KBM-7 (cell line): Measurements from ENCODE around the gene ZWILCH.

Experiments
- DNase-seq: peaks from one replicate; pipeline ENCODE4 v3.0.0-alpha.2; 2015
- in situ Hi-C: fragments of 300-500 bp; cut with MboI; formaldehyde crosslinking; loops from 2 replicates; pipeline ENCODE4 v1.14.3; 2020; ENCODE audit warnings: low sequenced_read_pairs, low pct_unique_long_range_greater_than_20kb, mixed read lengths

ZWILCH gene

DNA sequence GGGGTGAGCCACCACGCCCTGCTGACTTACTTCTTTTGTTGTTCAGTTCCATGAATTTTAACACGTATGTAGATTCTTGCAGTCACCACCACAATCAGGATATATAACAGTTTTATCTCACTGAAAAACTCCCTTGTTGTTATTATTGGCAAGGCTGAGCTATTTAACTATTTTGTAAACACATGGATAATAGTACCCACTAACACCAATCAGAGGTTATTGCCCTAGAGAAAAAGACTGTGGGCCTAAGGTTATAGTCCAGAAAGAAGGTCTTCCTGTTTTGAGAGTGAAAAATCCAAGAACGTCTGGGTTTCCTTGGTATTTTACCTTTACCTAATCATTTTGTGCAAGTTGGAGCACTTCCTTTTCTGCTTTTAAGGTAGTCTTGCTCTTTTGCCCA, 9.5 kb downstream of the ZWILCH start:
- in situ Hi-C loops: no loop called here

DNA sequence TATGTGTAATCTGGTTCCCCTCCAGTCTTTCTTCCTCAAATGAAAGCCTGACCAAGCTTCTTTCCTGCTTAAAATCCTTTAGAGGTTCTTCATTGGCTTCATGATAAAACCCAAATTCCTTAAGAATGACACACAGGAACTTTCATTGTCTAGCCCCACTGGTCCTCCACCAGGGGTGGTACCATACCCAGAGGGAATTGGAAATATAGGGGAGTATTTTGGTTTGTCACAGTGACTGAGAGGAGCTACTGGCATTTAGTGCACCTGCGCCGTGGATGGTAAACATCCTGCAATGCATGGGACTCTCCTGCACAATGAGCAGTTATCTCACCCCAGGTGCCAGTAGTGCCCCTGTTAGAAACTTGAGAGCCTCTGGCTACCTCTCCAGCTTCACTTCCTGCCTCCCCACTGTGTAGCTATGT, 10.8 kb downstream of the ZWILCH start:
- in situ Hi-C loops: no loop called here
- DNase-seq: no peak

More for the DNA sequence above, 9.5 kb downstream of the ZWILCH start:
- DNase-seq: no peak

DNA sequence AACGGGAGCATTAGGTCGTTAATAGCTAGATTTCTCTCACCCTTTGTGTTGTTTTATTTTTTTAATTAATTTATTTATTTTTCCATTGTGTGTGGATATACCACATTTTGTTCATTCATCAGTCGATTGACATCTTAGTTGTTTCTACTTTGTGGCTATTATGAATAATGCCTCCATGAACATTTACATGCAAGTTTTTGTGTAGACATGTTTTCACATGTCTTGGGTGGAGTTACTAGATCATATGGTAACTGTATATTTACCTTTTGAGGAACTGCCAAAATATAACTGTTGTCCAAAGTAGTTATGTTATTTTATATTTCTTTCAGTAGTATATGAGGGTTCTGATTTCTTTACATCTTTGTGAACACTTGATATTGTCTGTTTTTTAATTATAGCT, 18.8 kb downstream of the ZWILCH start:
- DNase-seq: no peak
- in situ Hi-C loops: no loop called here

DNA sequence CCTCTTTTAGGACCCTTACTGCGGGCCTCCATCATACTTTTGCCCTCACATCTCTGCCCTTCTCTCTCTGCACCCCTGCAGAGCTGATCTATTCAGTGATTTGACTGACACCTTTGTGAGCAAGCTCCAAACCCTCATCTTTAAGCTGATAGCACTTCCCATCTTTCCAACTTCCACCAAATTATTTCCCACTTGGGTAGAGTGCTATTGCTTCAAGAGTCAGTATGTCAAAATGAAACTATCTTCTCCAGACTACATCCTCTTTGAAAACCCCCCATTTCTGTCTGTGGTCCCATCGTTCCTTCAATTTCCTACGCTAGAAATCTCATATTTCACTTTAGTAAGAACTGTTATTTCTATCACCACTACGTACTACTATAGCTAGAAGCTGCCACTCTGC, 19.7 kb downstream of the ZWILCH start:
- no peak for DNase-seq
- in situ Hi-C loops: no loop called here

DNA sequence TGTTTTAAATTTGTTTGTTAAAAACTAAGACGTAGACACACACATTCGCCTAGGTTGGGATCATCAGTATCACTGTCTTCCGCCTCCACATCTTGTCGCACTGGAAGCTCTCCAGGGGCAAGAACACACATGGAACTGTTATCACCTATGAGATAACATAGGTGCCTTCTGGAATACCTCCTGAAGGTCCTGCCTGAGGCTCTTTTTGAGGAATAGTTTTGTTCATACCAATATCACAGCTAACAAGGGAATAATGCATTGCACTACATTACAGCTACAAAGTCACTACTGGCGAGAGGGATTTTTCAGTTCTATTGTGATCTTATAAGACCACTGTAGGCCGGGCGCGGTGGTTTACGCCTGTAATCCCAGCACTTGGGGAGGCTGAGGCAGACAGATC, 29.9 kb downstream of the ZWILCH start:
- in situ Hi-C loops: no loop called here
- DNase-seq: no peak

DNA sequence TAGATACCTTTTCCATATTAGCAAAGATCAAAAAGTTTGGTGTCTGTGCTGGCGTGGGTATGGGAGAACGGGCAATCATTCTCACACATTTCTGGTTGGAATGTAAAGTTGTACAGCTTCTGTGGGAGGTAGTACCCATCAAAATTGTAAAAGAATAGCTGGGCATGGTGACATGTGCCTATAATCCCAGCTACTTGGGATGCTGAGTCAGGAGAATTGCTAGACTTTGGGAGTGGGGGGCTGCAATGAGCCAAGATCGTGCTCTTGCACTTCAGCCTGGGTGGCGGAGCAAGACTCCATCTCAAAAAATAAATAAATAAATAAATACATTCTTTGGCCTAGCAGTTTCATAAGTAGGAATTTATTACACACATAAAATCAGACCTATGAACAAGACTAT, 37.8 kb downstream of the ZWILCH start:
- in situ Hi-C loops: no loop called here
- no peak for DNase-seq

DNA sequence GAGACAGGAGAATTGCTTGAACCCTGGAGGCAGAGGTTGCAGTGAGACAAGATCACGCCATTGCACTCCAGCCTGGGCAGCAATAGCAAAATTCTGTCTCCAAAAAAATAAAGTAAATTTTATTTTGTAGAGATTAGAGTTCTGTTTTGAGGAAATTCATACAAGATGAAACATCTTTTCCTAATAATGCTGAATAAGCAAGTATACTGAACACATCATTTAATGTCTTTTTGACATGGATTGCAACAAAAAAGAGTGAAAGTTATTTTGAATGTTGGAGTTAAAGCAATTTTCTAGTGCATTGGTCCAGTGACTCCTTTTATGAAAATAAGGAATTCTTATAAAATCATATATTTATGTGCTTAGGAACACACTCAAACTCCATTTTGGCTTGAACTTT, 40.1 kb downstream of the ZWILCH start:
- in situ Hi-C loops: no loop called here
- no peak for DNase-seq

DNA sequence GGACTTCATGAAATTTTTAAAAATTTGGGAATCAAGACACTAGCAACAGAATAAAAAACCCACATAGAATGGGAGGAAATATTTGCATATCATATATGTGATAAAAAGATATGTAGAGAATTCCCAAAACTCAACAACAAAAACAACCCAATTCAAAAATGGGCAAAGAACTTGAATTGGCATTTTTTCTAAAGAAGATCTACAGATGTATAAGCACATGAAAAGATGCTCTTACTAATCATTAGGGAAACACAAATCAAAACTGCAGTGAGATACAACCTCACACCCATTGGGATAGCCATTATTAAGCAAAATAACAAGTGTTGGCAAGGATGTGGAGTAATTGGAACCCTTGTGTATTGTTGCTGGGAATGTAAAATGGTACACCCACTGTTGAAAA, 50.6 kb downstream of the ZWILCH start:
- in situ Hi-C loops: no loop called here
- DNase-seq: no peak

DNA sequence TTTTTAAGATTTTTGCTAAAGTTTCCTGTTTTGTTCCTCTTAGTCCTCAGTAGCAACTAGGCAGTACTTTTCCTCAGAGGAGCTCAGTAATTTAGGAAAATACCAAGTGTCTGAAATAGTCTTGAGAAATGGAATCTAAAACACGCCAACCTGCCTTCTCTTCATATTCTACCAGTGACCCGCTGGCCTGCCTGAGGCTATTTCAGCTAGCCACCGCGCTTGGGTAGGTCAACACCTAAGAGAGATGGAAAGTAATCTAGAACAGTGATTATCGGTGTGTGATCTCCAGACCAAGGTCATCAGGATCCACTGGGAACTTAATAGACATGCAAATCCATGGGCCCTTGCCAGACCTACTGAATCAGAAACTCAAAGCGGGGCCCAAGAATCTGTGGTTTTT, 53.1 kb downstream of the ZWILCH start:
- no peak for DNase-seq
- in situ Hi-C loops: no loop called here

DNA sequence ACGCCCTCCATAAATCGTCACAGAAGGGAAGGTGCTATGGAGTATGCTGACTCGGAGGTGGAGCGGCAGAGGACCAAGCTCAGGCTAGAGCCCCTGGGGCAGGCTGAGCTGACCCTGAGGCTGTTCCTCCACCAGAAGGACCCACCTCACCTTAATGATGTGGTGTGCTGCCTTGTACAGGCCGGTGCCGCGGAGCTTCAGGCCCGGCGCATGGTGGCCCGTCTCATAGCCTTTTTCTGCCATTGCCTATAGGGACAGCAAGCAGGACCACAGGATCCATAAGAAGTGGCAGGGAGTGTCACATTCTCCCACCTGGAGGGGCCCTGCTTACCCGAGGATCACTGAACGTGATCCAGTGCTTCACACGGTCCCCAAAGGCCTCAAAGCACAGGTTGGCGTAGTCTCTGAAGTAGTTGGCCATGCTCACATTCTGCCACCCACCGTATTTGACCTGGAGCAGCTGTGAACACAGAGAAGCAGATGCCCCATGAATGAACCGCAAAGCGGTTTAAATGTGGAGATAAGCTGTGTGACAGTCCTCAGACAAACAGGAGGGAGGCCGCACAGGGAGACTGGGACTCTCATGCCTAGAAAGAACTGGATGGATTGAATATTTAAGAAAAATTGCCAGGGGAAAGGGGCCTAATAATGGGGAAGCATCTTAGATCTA, 55.9 kb downstream of the ZWILCH start:
- DNase-seq: no peak
- in situ Hi-C loops: no loop called here

DNA sequence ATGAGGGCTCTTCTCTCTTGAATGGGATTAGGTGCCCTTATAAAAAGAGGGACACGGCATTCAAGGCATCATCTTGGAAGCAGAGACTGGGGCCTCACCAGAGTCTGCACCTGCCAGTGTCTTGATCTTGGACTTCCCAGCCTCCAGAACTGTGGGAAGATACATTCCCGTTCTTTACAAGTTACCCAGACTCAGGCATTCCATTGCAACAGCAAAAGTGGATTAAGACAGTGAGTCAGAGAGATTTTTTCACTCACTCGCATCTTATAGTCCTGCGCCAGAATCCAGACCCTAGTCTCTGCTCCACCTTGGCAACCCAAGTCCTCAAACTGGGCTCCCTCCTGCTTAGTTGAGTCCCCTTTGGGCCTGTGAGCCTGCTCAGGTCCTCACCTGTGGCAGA, 58.0 kb downstream of the ZWILCH start:
- in situ Hi-C loops: no loop called here
- DNase-seq: no peak

DNA sequence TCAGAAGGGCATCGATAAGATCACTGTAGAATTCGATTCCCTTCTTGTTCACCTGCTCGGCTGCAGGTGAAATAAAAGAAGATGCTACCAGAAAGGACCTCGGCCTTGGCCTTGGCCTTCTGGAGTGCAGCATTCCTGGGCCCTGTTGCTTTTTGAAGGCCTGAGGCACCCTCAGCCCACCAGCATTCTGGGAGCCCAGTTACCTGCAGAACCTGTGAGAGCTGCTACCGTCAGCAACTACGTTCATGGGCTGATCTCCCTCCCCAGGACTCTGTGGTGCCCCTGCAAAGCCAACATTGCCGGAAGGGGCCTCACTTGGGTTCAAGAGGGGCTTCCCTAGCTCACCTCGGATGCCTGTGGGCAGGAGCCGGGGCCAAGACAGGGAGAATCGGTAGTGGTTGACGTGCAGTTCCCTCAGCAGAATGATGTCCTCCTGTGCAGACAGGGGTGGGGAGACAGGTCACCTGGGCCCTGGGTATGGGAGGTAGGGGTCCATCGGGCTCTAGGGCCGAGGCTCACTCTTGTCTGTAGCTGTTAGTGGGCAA, 58.5 kb downstream of the ZWILCH start:
- no peak for DNase-seq
- in situ Hi-C loops: no loop called here

DNA sequence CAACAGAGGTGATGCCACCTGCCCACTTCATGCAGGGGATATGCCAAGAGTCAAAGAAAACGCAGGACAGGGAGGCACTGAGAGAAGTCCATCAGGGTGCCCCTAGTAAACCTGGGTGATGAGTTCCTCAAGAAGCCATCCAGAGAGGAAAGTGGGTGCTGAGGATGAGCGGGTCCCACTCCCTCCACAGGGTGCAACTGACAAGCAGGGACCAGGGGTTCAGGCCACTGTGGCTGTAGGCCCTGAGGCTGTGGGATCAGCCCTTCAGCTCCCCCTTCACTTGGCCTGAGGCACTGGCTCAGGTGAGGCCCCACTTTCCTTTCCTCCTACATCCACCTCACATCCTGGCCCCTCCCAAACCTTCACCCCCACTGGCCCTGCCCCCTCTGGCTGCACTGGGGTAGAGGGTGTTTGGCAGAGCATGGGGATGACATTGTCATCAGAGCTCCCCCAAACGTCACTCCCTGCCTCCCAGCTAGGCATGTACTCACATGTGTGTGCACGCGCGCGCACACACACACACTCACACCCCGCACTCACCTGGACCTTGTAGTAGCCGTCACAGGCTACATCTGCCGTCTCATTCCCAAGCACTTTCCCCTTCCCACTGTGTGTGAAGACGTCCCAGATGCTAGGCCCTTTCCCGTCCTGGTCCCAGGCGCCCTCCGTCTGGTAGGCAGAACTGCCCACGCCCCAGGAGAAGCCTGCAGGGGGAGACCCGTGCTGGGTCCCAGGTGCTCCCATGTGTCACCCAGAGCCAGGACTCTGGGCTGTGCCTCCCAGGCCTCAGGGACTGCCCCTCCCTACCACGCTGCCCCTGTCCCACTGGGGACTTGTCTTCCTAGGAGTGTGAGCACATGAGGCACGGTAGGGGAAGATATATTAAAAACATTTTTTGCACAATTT, 59.3 kb downstream of the ZWILCH start:
- in situ Hi-C loops: no loop called here
- DNase-seq: no peak

DNA sequence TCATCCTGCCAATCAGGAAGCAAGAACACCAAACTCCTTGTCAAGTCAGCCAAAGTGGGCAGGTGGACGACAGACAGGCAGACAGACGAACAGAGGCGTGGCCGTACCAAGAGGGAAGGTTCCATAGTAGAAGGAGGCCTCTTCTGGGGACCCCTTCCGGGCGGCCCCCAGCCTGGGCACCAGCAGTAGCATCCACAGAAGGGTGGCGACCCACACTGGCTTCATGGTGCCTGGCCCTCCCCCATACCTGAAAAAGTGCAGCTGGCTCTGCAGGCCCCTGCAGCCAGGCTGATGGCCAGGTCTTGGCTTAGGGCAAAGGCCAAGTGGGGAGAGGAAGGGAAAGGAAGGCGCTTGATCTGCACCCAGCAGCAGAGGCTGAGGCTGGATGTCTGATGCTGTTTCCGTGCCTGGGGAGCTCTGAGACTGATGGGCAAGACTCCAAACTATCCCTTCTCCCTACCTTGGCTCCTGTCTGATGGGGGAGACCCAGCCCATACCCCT, 60.1 kb downstream of the ZWILCH start:
- in situ Hi-C loops: no loop called here
- no peak for DNase-seq

DNA sequence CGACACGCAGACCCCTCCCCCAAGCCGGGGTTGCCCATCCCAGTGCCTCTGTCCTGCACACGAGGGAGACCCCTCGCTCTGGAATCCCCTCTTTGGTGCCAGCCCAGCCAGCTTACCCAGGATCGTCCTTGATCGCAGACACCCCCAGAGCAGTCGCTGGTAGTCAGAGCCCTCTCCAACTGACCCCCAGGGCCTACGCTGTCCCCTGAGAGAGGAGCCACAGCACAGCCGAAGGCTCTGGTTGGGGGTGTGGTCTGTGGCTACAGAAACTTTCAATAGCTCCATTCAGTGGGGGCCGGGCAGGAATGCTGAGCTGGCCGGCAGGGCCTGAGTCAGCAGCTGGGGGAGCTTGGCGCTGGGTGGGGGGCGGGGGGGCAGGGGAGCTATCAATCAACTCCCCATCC, 60.6 kb downstream of the ZWILCH start, which contains the start of gene LCTL:
Gene LCTL, minus strand, starts transcription at position 258 of the 404 bp plus-strand sequence. CDS start 633 bp downstream, outside the sequence.
- in situ Hi-C loops: no loop called here
- no peak for DNase-seq

DNA sequence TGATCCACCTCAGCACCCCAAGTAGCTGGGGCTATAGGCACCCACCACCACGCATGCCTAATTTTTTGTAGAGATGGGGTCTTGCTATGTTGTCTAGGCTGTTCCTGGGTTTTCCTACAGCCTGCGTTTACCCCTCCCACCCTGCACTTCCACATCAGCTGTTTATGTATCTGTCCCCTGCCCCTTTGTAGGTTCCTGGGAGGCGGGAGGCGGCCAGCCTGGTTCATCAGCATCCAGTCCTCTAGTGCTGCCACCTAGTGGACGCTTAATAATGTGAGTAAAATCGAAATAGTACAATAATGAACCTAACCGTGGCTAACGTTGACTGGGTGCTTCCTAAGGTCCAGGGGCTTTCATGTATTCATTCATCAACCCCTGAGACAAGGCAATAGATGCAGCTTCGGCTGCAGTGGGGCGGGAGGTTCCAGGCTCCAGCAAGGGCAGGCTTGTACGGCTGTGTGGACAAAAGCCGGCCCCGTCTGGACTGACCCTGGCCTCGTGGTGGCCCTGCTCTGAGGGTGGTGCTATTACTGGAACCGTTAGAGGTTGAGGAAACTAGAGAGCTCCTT, 61.9 kb downstream of the ZWILCH start:
- DNase-seq: peak; percentile 85
- in situ Hi-C loops: no loop called here

DNA sequence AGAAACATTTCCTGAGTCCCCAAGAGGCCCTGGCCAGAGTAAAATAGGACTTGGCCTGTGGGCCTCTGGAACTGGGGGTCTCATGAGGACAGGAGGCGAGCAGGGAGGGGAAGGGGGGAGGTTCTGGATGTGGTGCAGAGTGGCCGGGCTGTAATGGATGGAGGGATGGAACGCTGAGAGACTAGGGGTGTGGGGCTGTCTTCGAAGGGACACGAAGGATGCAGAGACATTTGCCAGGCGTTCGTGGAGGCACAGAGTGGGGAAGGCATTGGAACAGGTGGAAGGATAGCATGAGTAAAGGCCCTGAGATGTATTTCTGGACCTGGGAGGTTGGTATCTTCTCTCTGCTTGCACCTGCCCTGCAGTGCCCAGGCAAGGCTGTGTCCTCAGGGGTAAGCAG, 62.8 kb downstream of the ZWILCH start:
- in situ Hi-C loops: no loop called here
- DNase-seq: no peak

DNA sequence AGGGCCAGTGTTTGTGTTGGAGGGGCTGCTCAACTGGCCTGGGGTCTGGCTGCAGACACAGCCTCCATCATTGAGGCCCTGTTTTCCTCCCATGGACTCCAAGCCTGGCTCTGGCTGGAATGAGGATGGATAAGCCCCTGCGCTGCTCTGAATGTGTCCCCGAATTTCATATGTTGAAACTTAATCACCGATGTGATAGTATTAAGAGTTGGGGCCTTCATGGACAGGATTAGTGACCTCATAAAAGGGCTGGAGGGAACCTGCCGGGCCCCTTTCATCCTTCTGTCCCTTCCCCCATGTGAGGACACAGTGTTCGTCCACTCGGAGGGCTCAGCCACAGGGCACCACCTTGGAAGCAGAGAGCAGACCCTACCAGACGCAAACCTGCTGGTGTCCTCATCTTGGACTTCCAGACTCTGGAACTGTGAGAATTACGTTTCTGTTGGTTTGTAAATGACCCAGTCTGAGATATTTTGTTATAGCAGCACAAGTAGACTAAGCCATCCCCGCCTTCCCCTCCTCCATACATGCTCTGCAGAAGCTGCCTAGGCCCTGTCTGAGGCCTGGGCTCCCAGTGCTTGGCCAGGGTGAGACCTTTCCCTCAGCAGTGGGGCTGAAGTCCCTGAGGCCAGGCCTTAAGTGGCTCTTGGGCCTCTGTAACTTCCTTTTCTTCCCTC, 64.5 kb downstream of the ZWILCH start:
- no peak for DNase-seq
- in situ Hi-C loops: no loop called here

DNA sequence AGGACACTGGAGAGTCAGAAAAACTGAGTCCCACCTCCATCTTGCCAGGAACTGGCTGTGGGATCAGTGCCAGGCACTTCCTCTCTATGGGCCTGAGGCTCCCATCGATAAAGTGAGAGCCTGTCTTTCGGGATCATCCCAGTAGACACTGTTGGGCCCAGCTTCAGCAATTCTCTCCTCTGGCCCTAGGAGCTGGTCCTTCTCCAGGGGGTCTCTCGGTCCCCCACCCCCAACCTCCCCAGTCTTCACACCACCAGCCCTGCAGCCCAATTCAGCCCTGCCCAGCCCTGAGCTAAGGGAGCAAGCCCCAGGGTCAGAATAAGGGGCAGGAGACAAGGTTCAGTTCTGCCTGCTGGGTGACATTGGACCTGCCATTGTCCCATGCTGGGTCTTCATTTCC, 65.2 kb downstream of the ZWILCH start:
- no peak for DNase-seq
- in situ Hi-C loops: no loop called here
